Mononuclear cell (primary cell): ENCODE data around the gene PLEKHH2. TPM values are rescaled to one million over a fixed set of nuclear protein-coding genes. Genes with fewer than 3 reads are reported as not detected.
"Not testable (repeated sequence)": the region's sequence is repeated elsewhere in the genome, so short reads cannot be mapped to it uniquely, and the experiment has no call there.

Source experiments
- H3K27me3 ChIP-seq: 2 replicates; pipeline ENCODE4 v1.6.0; 2011; ENCODE audit warnings: low read length, control low read depth; ENCODE audit not compliant: insufficient read depth
- H3K4me1 ChIP-seq: 2 replicates; pipeline ENCODE4 v1.5.1; 2011; ENCODE audit warnings: mild to moderate bottlenecking, low read length, control low read depth; ENCODE audit not compliant: insufficient read depth
- H3K4me3 ChIP-seq: 2 replicates; pipeline ENCODE4 v1.5.1; 2011; ENCODE audit warnings: mild to moderate bottlenecking, low read length, moderate library complexity
- H3K9me3 ChIP-seq: 2 replicates; pipeline ENCODE4 v1.5.1; 2011; ENCODE audit warnings: low read depth, mild to moderate bottlenecking, control low read depth, low read length
- total RNA-seq: library from RNA; depleted of rRNA; stranded (reverse); fragments of >200 nt; gene quantifications from one replicate; pipeline ENCODE4 v1.2.3, GENCODE V29; 2012

Gene PLEKHH2
- total RNA-seq, 1 donor, result 2.3 TPM

GRCh38 chr2:43677783-43678182 lies 40.7 kb downstream of the PLEKHH2 start:
- H3K27me3 ChIP-seq, result peaks cover 22% of the 10 kb centered on the region
- not testable (repeated sequence) for H3K9me3 ChIP-seq, H3K4me3 ChIP-seq, H3K4me1 ChIP-seq

DNA sequence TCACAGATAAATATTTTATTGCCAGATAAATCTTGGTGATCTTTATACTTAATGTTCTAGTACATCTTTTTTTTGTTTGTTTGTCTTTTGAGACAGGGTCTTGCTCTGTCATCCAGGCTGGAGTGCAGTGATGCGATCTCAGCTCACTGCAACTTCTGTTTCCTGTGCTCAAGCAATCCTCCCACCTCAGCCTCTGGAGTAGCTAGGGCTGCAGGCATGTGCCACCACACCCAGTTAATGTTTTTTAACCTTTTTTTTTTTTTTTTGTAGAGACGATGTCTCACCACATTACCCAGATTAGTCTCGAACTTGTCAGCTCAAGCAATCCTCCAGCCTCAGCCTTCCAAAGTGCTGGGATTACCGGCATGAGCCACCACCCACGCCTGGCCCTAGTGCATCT lies 48.3 kb downstream of the PLEKHH2 start:
- Histone ChIP-seq H3K4me1 (no peaks in the 10 kb centered on the region), H3K9me3 (no peaks in the 10 kb centered on the region), H3K27me3 (peaks cover 4% of the 10 kb centered on the region), H3K4me3 (no peak overlapping the region)

- H3K9me3 ChIP-seq, result no peaks in the 10 kb centered on the region
- H3K27me3 ChIP-seq, result no peaks in the 10 kb centered on the region
- no peaks in the 10 kb centered on the region for H3K4me1 ChIP-seq
- no peak overlapping the region for H3K4me3 ChIP-seq
These were observed 52.9 kb downstream of the PLEKHH2 start for GRCh38 chr2:43689999-43690398.

- Histone ChIP-seq H3K4me3 (no peak overlapping the region), H3K9me3 (no peaks in the 10 kb centered on the region), H3K4me1 (no peaks in the 10 kb centered on the region), H3K27me3 (no peaks in the 10 kb centered on the region)
These were observed 55.5 kb downstream of the PLEKHH2 start for GRCh38 chr2:43692428-43692994.

DNA sequence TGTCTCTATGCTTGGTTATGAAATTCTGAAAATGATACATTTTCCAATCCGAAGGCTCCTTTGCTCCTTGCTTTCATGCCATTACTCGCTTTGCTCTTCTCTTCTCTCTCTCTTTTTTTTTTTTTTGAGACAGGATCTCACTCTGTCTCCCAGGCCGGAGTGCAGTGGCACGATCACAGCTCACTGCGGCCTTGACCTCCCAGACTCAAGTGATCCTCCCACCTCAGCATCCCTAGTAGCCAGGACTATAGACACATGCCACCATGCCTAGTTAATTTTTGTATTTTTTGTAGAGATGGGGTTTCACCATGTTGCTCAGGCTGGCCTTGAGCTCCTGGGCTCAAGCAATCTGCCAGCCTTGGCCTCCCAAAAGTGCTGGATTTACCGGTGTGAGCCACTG lies 61.1 kb downstream of the PLEKHH2 start:
- H3K4me3 ChIP-seq, H3K9me3 ChIP-seq, H3K4me1 ChIP-seq, H3K27me3 ChIP-seq: not testable (repeated sequence)

GRCh38 chr2:43699761-43700160 lies 62.7 kb downstream of the PLEKHH2 start:
- no peak overlapping the region for H3K4me3 ChIP-seq
- H3K27me3 ChIP-seq, result no peaks in the 10 kb centered on the region
- H3K9me3 ChIP-seq, result no peaks in the 10 kb centered on the region
- peaks cover 3% of the 10 kb centered on the region for H3K4me1 ChIP-seq

GRCh38 chr2:43701111-43701510 lies 64.1 kb downstream of the PLEKHH2 start:
- H3K27me3 ChIP-seq, result no peaks in the 10 kb centered on the region
- peaks cover 3% of the 10 kb centered on the region for H3K4me1 ChIP-seq
- no peaks in the 10 kb centered on the region for H3K9me3 ChIP-seq
- no peak overlapping the region for H3K4me3 ChIP-seq

DNA sequence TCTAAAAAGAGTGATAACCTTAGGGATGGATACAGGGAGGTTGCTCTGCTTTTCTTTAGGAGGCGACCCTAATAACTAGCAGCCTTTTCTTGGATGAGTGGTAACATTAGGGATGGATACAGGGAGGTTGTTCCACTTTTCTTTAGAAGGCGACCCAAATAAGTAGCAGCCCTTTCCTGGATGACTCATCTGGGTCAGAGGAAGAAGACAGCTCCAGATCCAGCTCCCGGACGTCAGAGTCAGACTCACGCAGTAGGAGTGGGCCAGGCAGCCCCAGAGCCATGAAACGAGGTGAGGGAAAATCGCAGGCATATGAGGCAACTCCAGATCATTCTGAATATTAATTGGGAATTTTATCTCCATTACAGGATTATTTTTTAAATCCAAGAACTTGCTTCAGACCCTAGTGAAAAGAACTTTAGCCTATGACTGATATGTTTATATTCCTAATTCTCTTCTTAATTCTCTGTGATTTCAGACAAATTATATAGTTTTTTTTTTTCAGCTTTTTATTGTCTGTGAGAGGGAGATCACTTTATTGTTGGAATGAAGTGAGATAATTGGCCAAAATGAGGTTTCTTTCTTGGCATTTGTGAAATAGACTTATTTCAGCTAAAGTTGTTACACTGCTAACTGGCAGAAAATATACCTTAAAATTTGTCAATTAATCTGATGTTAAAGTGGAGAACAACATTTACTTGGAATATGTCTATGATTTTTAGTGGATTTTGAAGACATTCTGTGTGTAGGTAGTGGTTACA lies 70.4 kb downstream of the PLEKHH2 start:
- no peaks in the 10 kb centered on the region for H3K4me1 ChIP-seq
- H3K9me3 ChIP-seq, result no peaks in the 10 kb centered on the region
- H3K4me3 ChIP-seq, result no peak overlapping the region
- H3K27me3 ChIP-seq, result peaks cover 9% of the 10 kb centered on the region

GRCh38 chr2:43708178-43708577 lies 71.1 kb downstream of the PLEKHH2 start:
- Histone ChIP-seq H3K4me3 (no peak overlapping the region), H3K27me3 (peaks cover 9% of the 10 kb centered on the region), H3K4me1 (no peaks in the 10 kb centered on the region), H3K9me3 (no peaks in the 10 kb centered on the region)

- H3K9me3 ChIP-seq, result no peaks in the 10 kb centered on the region
- H3K27me3 ChIP-seq, result peaks cover 9% of the 10 kb centered on the region
- H3K4me1 ChIP-seq, result no peaks in the 10 kb centered on the region
- H3K4me3 ChIP-seq, result no peak overlapping the region
These were observed 71.8 kb downstream of the PLEKHH2 start for GRCh38 chr2:43708891-43709290.

- Histone ChIP-seq H3K4me1 (no peaks in the 10 kb centered on the region), H3K4me3 (no peak overlapping the region), H3K27me3 (peaks cover 9% of the 10 kb centered on the region), H3K9me3 (no peaks in the 10 kb centered on the region)
These were observed 73.8 kb downstream of the PLEKHH2 start for GRCh38 chr2:43710866-43711265.

GRCh38 chr2:43714164-43714563 lies 77.1 kb downstream of the PLEKHH2 start:
- no peaks in the 10 kb centered on the region for H3K9me3 ChIP-seq
- peaks cover 4% of the 10 kb centered on the region for H3K27me3 ChIP-seq
- H3K4me3 ChIP-seq, result no peak overlapping the region
- no peaks in the 10 kb centered on the region for H3K4me1 ChIP-seq

DNA sequence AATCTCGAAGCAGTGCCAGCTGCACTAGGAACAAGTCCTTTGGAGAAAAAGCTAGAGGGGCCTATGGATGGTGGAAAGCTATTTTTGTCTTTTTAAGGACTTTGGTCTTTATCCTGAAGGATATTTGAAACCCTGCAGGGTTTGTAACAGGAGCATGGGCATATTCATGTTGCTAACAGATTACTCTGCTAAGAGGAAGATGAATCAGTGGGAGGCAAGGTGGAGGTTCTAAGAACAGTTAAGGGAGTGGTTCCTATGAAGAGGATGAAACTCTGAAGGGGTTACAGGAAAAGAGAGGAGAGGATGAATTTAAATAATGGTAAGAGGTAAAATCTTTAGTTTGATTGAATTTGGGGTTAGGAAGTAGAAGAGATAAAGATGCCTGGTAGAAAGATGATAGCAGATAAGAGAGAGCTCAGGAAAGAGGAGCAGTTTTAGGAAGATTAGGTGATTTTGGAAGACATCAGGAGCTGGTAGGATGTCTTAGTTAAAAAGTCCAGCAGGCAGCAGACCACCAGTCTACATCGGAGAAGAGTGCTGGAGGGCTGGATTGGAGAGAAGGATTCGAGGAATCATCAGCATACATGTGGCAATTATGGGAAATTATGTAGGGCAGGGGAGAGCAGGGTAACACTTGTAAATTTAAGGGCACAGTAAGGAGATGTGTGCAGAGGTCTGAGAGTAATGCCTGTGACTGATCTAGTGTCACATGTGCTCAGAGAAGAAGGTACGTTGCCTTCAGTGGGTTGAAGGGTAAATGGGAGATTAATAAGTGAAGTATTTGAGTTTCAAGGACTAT lies 78.4 kb downstream of the PLEKHH2 start:
- H3K4me1 ChIP-seq, result no peaks in the 10 kb centered on the region
- H3K9me3 ChIP-seq, result no peaks in the 10 kb centered on the region
- H3K27me3 ChIP-seq, result peaks cover 4% of the 10 kb centered on the region
- H3K4me3 ChIP-seq, result no peak overlapping the region

DNA sequence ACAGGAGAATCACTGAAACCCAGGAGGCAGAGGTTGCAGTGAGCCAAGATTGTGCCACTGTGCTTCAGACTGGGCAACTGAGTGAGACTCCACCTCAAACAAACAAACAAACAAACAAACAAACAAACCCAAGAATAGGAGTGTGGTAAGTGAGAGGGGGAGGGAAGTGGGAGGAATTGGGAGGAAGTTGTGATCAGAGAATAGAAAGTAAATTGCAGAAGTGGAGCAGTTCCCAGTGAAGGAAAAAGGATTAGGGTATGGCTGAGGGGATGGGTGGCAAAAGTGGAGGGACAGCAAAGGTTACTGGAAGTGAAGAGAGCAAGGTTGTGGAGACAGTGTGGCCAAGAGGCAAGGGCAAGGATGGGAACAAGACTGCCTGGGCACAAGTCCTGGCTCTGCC lies 80.3 kb downstream of the PLEKHH2 start:
- peaks cover 3% of the 10 kb centered on the region for H3K27me3 ChIP-seq
- H3K9me3 ChIP-seq, result no peaks in the 10 kb centered on the region
- H3K4me1 ChIP-seq, result no peaks in the 10 kb centered on the region
- no peak overlapping the region for H3K4me3 ChIP-seq

- H3K4me3 ChIP-seq, result no peak overlapping the region
- no peaks in the 10 kb centered on the region for H3K4me1 ChIP-seq
- no peaks in the 10 kb centered on the region for H3K9me3 ChIP-seq
- H3K27me3 ChIP-seq, result peaks cover 4% of the 10 kb centered on the region
These were observed 81.6 kb downstream of the PLEKHH2 start for GRCh38 chr2:43718530-43719124.
